Adipose tissue (tissue), 3 donors: Measurements from ENCODE around the gene KLHL2. TPM values are rescaled to one million over a fixed set of nuclear protein-coding genes. Genes with fewer than 3 reads are reported as not detected.
"Not testable (repeated sequence)": the region's sequence is repeated elsewhere in the genome, so short reads cannot be mapped to it uniquely, and the experiment has no call there.

ENCODE experiments used
- H3K27ac ChIP-seq: one replicate; pipeline ENCODE4 v1.5.1; 2013; ENCODE audit warnings: low read depth, low read length
- WGBS, 3 donors: extraction: QIAGEN DNeasy Blood & Tissue Kit; methylation state at CpG; one replicate each; pipeline ENCODE4 v1.1.7; 2013; 5-methylcytosine and 5-hydroxymethylcytosine counted together
- polyA plus RNA-seq, 3 donors: library from polyadenylated mRNA; stranded (reverse); fragments of 200-250 nt; gene quantifications; one replicate each; pipeline ENCODE4 v1.2.3, GENCODE V29; 2013
- donor health status: healthy with polysubstance abuse.
- donor health status: Bipolar disorder and iron deficiency.
- donor health status: healthy.

KLHL2 gene
- polyA plus RNA-seq, 3 donors = 5.6 to 28.3 (median 17.1) TPM

DNA sequence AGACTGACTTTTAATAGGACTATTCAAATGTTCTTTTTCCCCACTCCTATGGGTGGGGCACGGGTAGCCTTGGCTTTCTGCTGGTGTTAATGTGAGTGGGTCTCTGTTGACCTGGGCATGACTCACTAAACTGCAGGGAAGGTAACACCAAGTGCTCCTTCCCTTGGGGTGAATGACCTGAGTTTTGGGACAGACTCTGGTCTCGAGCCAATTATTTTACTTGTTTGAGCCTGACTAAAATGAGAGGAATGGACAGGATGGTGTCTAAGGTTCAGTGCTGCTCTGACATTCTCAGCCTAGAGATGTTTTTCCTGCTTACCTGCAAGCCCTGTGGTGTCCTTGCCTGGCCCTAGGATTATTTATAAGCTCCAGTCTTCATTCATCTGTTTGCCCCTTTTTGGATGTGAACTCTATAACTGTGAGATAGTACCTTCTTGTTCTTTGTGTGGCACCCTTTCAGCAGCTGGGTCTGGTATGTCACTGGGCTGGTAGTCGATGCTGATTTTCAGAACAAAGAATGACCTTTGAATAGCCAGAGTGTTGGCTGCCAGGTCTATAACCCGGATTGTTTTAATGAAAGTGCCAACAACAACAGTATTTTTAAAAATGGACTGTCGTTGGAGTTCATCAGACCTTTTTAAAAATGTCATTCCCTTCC lies 14.8 kb downstream of the KLHL2 start:
- not testable (repeated sequence) for H3K27ac ChIP-seq
- WGBS, 3 donors = 31 to 50% (median 43%) methylated on average over 4 of the region's 5 CpGs

DNA sequence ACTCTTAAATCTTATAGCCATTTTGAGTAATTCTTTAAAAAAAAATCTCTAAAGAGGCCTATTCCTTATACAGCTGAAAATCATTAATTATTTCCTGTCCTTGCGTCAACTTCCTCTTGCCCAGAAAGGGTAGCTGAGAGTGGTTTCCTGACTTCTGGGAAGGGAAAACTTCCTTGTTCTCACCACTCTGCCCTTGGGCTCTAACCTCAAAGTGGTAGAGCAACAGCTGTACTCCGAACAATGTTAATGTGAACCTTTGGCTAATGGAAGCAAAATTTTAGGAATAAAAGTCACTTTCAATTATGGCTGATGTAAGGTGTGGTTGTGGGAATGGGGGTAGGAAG lies 15.3 kb downstream of the KLHL2 start:
- 24 to 46% (median 34%) methylated on average over 2 of the region's 2 CpGs for WGBS, 3 donors
- no peak overlapping the region for H3K27ac ChIP-seq

GRCh38 chr4:165227401-165227800 lies 20.0 kb downstream of the KLHL2 start:
- not testable (repeated sequence) for H3K27ac ChIP-seq
- WGBS, 3 donors = 82 to 87% (median 84%) methylated on average over 2 of the region's 2 CpGs

DNA sequence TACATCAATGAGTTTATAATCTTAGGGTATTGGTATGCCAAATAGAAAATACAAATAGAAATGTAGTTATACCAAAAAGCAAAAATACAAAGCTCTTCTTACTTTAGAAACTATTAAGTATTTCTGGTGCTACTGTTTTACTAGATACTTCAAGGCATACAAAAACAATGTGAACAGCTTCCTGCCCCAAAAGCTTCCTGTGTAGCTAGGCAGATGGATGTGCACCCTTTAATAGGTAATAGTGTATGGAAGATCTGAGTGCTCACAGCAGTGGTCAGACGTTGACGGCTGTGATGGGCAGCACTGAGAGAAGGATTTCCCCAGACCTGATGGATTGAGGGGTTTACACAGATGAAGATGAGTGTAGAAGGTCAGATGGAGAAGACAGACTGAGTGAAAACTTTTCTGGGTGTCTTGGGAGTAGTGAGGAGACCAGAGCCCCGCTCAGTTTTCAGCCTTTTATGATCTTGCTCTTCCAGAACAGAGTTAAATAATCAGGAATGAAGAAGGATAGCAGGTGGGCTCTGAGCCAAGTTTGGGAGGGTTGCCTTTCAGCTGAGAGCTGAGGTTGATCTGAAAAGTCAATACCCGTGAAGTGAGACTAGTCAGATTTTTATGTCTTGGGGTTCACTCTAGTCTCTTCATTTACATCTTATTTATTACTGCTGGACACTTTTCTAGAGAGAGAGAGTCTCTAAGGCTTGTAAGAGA lies 22.3 kb downstream of the KLHL2 start:
- WGBS, 3 donors = 72 to 86% (median 81%) methylated on average over 4 of the region's 4 CpGs
- H3K27ac ChIP-seq = not testable (repeated sequence)

GRCh38 chr4:165232623-165233433 lies 25.5 kb downstream of the KLHL2 start:
- WGBS, 3 donors = 79 to 91% (median 87%) methylated on average over 4 of the region's 4 CpGs
- not testable (repeated sequence) for H3K27ac ChIP-seq

DNA sequence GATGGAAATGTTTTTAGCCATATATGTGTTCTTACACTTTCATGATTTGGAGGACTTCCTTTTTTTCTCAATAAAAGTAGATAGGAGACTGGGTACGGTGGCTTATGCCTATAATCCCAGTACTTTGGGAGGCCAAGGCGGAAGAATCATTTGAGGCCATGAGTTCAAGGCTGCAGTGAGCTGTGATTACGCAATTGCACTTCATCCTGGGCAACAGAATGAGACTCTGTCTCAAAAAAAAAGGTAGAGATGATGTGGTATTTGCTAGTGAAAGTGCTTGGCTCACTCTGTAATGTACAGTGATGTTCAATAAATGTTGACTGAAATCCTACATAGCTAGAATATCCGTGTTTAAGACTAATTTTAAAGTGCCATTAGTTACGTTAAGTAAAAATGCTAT lies 27.4 kb downstream of the KLHL2 start:
- H3K27ac ChIP-seq = no peak overlapping the region
- WGBS, 3 donors = 94 to 96% (median 95%) methylated on average over 5 of the region's 5 CpGs

- H3K27ac ChIP-seq = not testable (repeated sequence)
- WGBS, 3 donors = no CpG with 5 or more reads among the region's 1 CpG
Measured at GRCh38 chr4:165236852-165237251, 29.5 kb downstream of the KLHL2 start.

GRCh38 chr4:165238041-165238640 lies 30.8 kb downstream of the KLHL2 start:
- 51 to 78% (median 70%) methylated on average over 5 of the region's 5 CpGs for WGBS, 3 donors
- not testable (repeated sequence) for H3K27ac ChIP-seq

DNA sequence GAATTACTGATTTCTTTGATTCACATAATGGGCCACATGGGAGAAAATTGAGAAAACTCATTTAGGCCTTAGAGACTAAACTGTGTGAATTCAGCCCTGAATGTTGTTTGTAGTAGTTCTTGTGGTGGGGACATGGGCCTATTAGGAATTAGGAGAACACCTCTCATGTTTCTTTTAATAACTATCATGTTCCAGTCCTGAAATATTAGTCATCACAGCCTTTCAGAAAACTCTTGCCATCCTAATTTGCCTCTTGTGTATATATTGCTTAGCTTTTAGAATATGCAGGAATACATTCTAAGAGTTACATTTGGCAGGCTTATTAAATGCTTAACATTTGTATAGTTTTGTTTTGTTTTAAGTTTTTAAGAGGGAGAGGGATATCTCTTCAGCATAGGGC lies 33.4 kb downstream of the KLHL2 start:
- not testable (repeated sequence) for H3K27ac ChIP-seq

DNA sequence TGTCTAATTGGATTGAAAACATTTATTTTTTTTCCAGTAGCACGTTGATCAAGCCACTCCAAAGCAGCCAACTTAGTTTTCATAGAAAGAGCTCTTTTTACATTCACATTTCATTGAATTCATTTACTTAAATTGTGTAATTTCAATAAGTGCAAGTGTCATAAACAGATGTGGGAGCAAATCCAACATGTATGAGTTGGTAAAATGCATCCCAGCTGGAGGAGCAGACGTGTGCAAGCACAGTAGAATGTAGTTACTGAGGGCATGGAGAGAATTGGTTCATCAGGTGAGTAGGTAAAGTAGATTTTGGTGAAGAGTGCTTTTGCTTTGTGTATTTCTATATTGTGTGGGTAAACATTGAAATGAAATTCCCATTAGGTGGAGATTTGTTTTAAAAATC lies 36.8 kb downstream of the KLHL2 start:
- H3K27ac ChIP-seq = not testable (repeated sequence)
- 78 to 89% (median 80%) methylated on average over 2 of the region's 2 CpGs for WGBS, 3 donors

DNA sequence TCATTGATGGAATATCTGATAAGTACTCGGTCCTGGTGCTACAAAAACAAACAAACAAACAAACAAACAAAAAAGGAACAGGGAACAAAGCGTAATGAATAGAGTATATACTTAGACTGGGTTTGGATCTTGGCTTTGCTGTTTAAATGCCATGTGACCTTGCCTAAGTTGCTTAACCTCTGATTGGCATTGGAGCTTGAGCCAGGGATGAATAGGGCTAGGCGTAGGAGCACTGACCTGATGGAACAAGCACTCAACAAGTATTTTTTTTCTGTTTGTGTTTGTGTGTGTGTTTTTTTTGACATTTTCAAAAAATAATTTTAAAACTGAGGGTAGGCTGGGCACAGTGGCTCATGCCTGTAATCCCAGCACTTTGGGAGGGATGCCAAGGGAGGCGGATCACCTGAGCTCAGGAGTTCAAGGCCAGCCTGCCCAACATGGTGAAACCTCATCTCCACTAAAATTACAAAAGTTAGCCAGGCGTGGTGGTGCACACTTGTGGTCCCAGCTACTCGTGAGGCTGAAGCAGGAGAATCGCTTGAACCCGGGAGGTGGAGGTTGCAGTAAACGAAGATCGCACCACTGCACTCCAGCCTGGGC lies 37.3 kb downstream of the KLHL2 start:
- WGBS, 3 donors = 91 to 95% (median 95%) methylated on average over 10 of the region's 10 CpGs
- H3K27ac ChIP-seq = not testable (repeated sequence)

DNA sequence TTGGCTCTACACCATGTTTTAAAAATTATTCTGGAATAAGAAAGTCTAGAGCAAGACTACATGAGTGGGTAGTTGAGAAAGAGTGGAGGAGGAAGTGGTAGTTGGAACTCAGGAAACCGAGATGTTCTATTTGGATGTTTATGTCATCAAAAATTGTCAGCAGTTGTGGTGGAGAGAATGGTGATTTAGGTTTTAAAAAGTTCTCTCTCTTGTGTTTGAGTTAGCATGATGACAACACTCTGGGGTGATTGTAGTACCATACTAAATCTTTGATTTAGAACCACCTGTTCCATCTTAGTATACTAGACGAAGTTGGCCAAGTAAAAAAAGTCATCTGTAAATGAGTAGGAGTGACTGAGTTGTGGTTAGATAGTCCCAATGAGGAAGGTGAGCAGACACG lies 40.7 kb downstream of the KLHL2 start:
- WGBS, 3 donors = 56 to 90% (median 58%) methylated on average over 3 of the region's 3 CpGs
- no peak overlapping the region for H3K27ac ChIP-seq

GRCh38 chr4:165248904-165249303 lies 41.5 kb downstream of the KLHL2 start:
- not testable (repeated sequence) for H3K27ac ChIP-seq
- 87 to 100% (median 90%) methylated on average over 1 of the region's 1 CpG for WGBS, 3 donors

GRCh38 chr4:165254771-165255170 lies 47.4 kb downstream of the KLHL2 start:
- H3K27ac ChIP-seq = not testable (repeated sequence)
- WGBS, 3 donors = 80 to 93% (median 88%) methylated on average over 3 of the region's 3 CpGs

GRCh38 chr4:165255439-165255838 lies 48.1 kb downstream of the KLHL2 start:
- WGBS, 3 donors = 32 to 62% (median 38%) methylated on average over 4 of the region's 4 CpGs
- H3K27ac ChIP-seq = not testable (repeated sequence)

- 38 to 53% (median 52%) methylated on average over 6 to 7 of the region's 7 CpGs for WGBS, 3 donors
- H3K27ac ChIP-seq = not testable (repeated sequence)
Measured at GRCh38 chr4:165256074-165256659, 48.8 kb downstream of the KLHL2 start.

DNA sequence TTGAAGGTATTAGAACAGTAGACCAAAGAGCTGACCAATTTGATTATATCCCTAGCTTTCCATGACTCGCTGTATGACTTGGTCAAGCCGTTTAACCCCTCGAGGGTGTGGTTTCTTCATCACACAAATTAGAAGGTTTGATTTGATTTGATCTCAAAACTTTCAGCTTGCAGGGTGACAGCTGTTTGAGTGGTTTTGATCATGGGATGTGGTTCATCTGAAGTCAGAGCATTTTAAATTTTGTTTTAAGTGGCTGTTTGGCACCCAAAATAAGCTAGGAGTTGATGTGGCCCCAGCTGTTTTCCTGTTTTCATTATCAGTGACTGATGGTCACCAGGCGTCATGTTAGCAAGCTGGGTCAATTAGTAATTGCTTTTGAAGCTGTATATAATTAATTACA lies 52.4 kb downstream of the KLHL2 start:
- not testable (repeated sequence) for H3K27ac ChIP-seq
- WGBS, 3 donors = 73 to 81% (median 75%) methylated on average over 4 of the region's 4 CpGs

- not testable (repeated sequence) for H3K27ac ChIP-seq
- 82 to 86% (median 85%) methylated on average over 3 of the region's 3 CpGs for WGBS, 3 donors
Measured at GRCh38 chr4:165262306-165262705, 54.9 kb downstream of the KLHL2 start.
